WTC11 (cell line): ENCODE measurements around the gene ATG2B.
"Not testable (repeated sequence)": the region's sequence is repeated elsewhere in the genome, so short reads cannot be mapped to it uniquely, and the experiment has no call there.

Experiments used
- PRDM15 ChIP-seq: sonication (generic); formaldehyde crosslinking; IDR thresholded peaks from 2 replicates; pipeline ENCODE4 v1.8.0; 2022; ENCODE audit warnings: missing genetic modification reagents
- TF ChIP-seq, protein P1 (sequence below): sonication (generic); formaldehyde crosslinking; IDR thresholded peaks from 2 replicates; pipeline ENCODE4 v1.8.0; 2022; ENCODE audit warnings: mild to moderate bottlenecking, missing genetic modification reagents
- TF ChIP-seq, protein P2 (sequence below): sonication (generic); formaldehyde crosslinking; IDR thresholded peaks from 2 replicates; pipeline ENCODE4 v1.8.1; 2023; ENCODE audit warnings: mild to moderate bottlenecking, missing genetic modification reagents, moderate library complexity

DNA sequence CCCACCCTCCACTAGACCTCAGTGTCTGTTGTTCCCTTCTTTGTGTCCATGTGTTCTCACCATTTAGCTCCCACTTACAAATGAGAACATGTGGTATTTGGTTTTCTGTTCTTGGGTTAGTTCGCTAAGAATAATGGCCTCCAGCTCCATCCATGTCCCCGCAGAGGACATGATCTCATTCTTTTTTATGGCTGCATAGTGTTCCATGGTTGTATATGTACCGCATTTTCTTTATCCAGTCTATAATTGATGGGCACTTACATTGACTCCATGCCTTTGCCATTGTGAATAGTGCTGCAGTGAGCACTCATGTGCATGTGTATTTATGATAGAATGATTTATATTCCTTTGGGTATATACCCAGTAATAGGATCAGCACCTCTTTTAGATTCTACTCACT lies 118.1 kb downstream of the ATG2B start:
- not testable (repeated sequence) for TF ChIP-seq PRDM15 (CRISPR knock-in tag)
- TF ChIP-seq, protein P1, sequence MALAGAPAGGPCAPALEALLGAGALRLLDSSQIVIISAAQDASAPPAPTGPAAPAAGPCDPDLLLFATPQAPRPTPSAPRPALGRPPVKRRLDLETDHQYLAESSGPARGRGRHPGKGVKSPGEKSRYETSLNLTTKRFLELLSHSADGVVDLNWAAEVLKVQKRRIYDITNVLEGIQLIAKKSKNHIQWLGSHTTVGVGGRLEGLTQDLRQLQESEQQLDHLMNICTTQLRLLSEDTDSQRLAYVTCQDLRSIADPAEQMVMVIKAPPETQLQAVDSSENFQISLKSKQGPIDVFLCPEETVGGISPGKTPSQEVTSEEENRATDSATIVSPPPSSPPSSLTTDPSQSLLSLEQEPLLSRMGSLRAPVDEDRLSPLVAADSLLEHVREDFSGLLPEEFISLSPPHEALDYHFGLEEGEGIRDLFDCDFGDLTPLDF, result not testable (repeated sequence)
- TF ChIP-seq, protein P2, sequence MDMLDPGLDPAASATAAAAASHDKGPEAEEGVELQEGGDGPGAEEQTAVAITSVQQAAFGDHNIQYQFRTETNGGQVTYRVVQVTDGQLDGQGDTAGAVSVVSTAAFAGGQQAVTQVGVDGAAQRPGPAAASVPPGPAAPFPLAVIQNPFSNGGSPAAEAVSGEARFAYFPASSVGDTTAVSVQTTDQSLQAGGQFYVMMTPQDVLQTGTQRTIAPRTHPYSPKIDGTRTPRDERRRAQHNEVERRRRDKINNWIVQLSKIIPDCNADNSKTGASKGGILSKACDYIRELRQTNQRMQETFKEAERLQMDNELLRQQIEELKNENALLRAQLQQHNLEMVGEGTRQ (CRISPR knock-in tag), result not testable (repeated sequence)
